Prostate gland (tissue), 2 donors: Measurements from ENCODE around the gene ST6GALNAC3.

ENCODE experiments used
- CTCF ChIP-seq, 4 experiments: fragments of 200-600 bp in 2 of 4; fragments of 450-650 bp in 2 of 4; sonication (generic) in 2 of 4; IDR thresholded peaks; 1 replicate in 3 of 4; 2 replicates in 1 of 4; pipeline ENCODE4 v1.5.1; 2016 to 2019; ENCODE audit warnings: antibody characterized with exemption in 4 of 4, mild to moderate bottlenecking in 2 of 4, moderate library complexity in 2 of 4
- POLR2A ChIP-seq: fragments of 450-650 bp; IDR thresholded peaks from one replicate; pipeline ENCODE4 v1.6.1; 2016; ENCODE audit warnings: antibody characterized with exemption, mild to moderate bottlenecking
- POLR2AphosphoS5 ChIP-seq: sonication (generic); formaldehyde crosslinking; IDR thresholded peaks from one replicate; pipeline ENCODE4 v1.6.1; 2017; ENCODE audit warnings: antibody characterized with exemption

- TF ChIP-seq POLR2A = no peak
- TF ChIP-seq CTCF (IDR thresholded peaks at IDR 0.05) = no peak
- TF ChIP-seq POLR2AphosphoS5 = no peak
Observed at GRCh38 chr1:76162254-76162653, 87.7 kb downstream of the ST6GALNAC3 start.
